GM21528 (cell line): Measurements from ENCODE around the gene NR5A1.

Experiments used
- ATAC-seq: cut with Tn5 transposase; IDR thresholded peaks from one replicate; pipeline ENCODE4 v1.9.1; 2021; ENCODE audit warnings: mild to moderate bottlenecking, moderate library complexity; ENCODE audit not compliant: unreplicated experiment, low FRiP score

NR5A1 gene

DNA sequence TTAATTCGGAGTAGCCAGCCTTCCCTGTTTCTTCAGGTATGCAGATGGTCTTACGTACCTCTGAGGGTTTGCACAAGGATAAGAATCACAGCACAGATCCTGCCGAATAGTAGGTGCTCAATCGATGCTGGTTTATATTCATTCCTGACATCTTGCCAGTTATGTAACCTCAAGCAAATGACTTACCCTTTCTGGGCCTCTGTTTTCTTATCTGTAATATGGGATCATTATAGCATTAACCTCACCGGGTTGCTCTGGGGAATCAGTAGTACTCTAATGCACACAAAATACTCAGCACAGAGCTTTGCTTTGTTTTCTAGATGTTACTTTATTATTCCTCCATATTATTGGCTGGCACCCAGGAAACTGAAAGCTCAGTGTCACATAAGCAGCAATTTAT is 7.7 kb upstream of the NR5A1 start:
- ATAC-seq: no peak

DNA sequence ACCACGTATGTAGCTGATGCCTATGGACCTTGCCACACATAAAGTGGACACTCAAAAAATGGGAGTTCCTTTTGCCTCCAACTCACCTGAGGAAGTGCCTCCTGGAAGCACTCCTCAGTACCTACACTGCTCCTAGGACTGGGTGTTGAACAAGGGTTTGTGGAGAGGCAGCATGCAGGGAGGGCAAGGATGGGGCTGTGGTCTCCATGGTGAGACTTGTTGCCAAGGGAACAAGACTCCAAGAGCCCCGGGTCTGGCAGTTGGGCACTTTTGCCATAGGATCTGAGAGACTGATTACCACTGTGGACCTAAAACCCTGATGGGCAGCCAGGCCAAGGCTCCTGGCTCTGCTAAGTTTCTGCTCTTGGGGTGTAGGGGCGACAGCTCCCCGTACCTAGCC is 6.9 kb upstream of the NR5A1 start:
- no peak for ATAC-seq

DNA sequence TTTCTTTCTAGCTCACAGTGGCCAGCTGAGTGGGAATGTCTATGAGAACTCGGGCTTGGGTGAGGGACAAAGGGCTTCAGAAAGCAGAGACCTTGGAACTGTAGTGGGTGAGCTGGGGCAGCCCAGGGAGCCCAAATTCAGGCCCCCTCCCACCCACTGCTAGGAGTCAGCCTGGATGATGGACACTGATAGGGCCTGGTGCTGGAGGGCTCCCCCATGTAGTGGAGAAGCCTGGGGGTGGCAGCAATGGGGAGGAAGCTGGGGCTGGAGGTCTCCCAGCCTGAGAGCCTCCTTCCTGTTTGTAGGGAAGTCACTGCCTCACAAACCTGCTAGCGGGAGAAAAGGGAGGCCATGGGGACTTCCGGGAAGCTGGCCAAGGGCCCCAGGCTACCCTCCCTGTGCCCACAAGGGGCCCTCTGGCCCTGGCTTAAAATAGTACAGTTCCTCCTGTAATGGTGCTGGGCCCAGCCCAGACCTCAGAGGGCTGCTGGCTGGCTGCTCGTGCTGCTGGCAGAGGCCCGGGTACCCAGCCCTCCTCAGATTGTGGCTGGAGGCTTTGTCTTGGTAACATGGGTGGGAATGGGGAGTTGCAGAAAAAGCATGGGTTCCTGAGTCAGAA is 6.3 kb upstream of the NR5A1 start:
- ATAC-seq: no peak

DNA sequence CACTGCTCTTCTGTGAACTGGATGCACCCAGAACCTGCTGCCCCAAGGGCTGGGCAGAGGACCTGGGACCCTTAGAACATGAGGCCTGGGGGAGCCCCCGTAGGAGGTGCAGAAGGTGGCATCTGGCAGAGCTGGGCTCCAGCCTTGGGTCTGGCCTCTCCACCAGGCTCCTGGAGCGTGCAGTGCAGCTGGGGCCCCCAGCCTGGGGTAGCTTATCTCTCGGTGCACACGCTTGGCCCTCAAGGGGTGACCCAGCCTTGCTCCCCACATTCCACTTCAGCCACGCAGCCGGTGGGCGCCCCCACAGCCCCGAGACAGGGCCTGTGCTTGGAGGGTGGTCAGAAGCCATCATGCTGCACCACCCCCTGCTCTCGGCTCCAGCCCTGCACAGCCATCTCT is 5.6 kb upstream of the NR5A1 start:
- ATAC-seq: no peak

DNA sequence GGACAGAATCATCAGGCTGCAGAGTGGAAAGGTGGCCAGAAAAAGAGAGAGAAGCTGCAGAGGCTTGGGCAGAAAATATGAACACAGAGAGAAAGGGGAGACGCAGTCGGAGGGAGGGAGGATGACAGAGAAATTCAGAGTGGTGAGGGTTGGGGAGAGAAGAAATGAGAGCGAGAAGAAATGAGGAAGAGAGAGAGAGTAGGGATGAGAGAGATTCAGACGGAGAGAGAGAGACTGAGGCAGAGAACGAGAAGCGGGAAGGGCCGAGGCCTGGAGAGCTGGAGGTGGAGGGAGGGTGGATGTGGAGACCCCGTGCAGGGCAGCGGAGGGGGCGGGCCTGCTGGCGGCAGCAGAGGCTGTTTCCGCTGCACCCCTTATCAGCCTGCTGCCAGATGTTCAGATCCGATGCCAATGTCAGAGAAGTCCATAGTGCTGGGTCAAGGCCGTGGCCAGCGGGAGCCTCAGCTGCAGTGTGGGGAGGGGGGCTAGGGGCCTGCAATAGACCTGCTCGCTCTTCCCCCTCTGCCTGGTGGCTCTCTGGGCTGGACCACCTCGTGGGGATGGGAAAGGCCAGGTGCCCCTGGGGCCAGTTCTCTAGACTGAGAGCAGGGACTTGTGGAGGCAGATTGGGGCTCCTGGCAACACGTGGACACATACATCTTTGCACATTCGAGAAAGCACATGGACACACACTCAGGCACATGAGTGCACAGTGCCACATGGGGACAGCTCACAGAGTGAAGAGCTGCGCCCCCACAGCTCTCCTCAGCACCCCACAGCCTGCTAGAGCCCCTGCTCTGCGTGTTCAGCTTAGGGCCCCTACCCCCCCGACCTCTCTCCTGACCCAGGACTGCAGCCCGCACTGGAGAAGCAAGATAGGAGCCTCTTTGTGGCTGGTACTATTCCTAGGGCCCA is 4.9 kb upstream of the NR5A1 start:
- no peak for ATAC-seq

DNA sequence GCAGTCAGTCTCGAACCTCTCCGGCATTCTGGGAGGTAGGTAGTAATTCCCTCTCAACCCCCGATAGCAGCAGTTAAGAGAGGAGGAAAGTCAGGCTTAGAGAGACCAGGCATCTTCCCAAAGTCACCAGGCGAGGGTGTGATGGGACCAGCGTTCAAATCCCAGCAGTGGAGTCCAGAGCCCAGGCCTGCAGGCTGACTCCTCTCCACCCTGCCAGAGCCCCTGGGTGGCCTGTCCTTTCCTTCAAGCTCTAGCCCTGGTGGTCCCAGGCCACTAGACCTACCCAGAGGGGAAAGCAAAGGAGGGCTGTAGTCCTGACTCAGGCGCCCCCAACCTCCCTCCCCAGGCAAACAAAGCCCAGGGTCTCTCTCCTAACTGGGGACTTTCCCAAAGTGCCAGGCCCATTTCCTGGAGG is 4.2 kb upstream of the NR5A1 start:
- no peak for ATAC-seq

DNA sequence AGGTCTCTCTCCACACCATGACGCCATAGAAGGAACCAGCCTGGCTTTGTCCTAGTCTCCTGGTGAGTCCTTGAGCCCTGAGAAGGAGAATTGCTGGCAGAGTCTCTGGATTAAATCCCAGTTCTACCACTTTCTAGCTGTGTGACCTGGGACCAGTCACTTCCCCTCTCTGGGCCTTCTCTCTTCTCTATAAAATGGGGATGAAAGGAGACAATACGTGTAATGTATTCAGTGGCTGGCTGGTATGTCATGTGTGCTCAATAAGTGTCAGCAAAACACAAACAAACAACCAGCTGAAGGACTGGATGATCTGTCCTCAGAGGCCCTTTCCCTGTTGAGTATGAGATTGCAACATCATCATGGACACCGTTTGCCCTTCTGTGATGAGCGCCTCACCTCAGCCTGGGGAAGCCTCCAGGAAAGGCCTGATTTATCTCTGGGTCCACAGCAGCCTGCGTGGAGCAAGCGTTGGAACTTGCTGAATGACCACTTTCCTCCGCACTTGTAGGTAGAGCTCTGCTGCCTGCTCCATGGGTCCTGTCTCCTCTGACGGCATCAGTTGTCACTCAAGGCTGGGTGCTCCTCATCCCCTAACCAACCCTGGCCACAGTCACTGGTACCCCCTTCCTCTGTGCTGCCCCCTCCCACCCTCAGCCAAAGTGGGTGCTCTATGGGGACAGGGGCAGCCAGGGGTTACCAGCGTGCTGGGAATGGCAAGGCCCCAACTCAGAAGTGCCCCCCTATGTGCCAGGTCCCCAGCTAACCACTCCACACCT is 3.6 kb upstream of the NR5A1 start:
- ATAC-seq: no peak

DNA sequence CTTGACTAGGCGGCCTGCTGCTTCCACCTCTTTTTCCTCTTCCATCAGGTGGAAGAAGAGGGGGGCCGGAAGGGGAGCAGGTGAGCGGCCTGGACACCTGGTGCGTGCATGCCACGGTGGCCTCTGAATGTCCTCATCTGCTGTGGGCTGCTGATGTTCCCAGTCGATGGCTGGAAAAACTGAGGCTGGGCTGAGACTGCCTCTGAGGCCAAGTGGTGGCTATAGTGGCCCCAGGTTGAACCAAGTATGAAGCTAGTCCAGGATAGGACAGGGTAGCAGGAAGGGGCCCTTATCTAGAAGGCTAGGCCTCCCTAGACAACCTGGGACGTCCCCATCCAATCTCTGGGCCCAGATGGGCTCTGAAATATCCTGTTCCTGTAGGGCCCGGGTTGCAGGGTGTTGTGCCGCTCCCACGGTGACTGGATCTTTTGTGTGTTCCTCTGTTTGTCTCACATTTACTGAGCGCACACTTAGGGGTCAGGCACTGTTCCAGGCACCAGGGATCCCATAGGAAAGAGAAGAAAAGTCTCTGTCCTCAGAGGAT is 753 bp upstream of the NR5A1 start:
- no peak for ATAC-seq

DNA sequence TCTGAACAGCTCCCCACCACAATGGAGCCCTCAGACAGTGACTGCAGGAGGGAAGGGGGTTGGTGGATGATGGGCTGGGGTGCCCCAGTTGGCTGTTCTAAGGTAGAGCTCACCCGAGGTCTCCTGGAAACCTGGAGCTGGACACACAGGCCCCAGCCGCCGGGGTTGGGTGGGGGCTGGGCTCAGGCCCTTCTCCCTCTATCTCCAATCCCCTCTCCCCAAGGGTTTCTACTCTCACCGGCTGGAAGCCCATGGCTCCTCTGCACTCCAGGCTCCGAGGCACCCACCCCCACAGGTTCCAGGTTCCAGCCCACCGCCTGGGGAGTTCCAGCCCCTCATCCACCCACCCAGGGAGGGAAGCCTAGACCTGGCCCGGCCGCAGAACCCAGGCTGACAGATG is 766 bp downstream of the NR5A1 start:
- ATAC-seq: no peak

DNA sequence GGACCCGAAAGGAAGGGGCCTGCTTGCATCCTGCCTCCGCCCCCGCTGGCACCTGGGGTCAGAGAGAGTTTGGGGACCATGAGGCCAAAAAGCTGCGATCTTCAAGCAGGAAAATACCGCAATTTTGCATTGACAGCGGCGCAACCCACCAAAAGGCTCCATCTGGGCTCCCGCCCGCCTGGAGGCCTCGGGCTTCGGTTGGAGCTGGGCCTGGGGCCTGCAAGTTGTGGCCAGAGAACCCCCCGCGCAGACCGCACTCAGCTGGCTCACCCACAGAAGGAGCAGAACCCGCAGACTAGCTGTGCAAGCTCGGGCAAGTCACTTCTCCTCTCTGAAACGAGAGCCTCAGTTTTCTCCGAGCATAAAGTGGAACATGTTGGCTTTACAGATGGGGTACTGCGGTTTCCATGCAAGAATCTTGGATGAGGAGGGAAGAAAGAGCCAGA is 1.3 kb downstream of the NR5A1 start:
- ATAC-seq: no peak

DNA sequence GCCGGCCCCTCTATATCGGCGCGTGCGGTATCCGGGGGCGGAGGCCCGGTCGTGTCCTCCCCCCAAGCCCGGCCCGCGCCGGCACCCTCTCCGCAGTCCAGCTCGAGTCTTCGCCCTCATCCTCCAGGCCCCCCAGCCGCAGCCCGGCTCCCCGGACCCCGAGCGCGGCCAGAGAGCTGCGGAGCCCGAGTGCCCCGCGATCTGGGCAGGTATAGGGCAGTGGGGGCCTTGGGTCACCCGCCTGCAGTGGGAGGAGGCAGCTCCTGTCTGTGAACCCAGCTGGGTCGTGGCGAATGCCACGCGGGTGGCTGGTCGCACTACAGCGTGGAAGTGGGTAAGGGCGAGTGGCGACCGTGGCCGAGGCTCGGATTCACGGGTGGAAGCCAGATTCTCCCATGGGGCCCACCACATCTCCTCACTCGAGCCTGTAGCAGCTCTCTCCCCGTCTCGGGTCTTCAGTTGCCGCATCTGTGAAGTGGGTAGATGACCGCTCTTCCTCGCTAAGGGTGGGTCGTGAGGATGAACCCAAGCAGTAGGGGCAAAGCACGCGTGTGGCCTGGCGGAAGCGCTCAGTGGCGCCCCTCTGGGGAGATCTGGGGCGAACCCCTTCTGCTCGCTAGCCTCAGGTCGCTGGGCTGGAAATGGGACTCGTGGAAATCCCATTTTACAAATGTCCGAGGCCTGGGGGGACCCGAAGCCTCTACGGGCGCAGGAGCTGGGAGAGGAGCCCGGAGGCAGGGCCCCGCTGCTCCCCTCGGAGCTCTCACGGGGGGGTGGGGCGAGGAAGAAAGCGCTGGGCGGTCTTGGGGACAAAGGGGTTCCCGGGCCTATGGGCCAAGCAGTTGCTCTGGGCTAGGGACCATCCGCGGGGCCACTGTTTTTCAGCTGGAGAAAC is 1.9 kb downstream of the NR5A1 start:
- no peak for ATAC-seq

DNA sequence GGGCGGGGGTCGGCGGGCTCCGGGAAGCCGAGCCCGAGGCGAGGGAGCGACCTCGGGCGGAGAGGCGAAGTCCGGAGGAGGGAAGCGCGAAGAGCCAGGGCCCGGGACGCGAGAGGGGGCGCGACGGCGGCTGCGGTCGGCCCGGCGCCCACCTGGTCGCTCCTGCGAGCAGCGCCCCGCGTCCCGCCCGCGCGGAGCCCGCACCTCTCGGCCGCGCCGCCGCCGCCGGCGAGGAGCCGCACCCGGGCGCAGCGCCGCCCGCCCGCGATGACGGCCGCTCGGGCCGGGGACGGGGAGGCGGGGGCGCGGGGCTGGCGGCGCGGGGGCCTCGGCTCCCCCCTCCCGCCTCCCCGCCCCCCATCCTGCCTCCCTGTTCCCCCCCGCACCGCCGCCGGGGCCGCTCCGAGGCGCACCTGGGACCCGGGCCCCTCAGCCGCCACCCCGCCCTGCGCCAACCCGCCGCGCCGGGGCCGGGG is 2.6 kb downstream of the NR5A1 start:
- no peak for ATAC-seq

DNA sequence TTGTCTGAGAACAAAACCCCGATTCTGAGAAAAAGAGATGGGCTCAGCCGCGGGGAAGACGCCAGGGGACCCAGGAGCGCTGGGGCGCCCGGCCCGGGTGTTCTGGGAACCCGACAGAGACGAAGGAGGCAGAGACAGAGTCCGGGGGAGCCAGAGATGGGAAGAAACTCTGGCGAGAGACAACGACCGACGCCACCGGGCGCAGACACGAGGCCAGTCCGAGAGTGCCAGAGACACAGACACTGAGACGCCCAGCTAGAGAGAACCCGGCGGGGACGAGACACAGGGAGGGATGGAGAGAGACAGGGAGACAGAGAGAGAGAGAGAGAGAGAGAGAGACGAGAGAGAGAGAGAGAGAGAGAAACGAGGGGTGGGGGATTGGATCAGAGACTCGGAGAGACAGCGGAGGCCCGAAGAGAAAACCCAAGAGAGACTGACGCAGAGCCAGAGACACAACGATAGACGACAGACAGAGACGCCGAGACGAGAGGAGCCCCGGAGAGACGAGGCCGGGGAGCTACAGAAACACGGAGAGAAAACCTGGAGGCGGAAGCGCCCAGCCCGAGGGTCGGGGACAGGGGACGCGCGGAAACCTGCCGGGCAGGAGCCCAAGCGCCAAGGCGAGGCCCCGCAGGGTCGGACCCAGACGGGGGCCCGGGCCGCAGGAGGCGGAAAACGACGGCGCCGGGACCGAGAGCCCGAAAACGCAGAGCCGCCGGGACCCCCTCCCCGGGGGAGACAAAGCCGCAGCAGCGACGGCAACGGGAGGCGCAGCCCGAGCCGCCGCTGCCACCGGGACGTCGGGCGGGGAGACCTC is 3.3 kb downstream of the NR5A1 start:
- no peak for ATAC-seq

DNA sequence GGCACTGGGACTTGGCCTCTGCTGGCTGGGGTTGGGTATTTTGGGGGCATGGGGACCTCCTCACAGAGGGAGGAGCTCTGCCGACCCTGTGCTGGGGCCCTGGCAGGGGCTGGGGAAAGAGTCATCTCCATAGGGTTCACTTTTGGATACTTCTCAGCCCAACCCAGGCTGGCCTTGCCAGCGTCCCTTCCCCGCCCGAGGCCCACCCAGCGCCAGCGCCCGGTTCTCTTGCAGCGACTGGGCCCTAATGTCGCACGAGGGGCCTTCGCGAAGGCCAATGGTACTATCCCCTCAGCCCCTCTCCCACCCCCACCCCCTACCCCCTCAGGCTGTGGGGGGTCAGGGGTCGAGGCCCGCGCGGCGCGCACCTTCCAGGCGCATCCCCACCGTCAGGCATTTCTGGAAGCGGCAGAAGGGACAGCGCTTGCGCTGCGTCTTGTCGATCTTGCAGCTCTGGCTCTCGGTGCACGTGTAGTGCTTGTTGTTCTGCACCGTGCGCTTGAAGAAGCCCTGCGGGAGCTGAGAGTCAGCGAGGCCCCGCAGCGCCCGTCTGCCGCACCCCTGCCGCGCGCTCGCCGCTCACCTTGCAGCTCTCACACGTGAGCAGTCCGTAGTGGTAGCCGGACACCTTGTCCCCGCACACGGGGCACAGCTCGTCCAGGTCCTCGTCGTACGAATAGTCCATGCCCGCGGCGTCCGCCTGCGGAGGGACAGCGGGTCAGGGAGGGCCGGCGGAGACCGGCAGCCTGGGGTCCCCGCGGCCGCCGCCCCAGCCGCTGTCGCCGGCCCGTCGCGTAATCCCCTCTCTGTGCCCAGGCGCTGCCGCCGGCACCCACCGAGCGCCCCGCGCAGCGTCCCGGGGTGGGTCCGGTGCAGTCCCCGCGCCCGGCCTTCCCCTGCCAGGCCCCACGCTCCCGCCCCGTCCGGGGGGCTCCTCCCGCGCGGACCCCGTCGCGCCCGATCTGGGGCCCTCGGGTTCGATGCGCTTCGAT is 4.2 kb downstream of the NR5A1 start:
- no peak for ATAC-seq

DNA sequence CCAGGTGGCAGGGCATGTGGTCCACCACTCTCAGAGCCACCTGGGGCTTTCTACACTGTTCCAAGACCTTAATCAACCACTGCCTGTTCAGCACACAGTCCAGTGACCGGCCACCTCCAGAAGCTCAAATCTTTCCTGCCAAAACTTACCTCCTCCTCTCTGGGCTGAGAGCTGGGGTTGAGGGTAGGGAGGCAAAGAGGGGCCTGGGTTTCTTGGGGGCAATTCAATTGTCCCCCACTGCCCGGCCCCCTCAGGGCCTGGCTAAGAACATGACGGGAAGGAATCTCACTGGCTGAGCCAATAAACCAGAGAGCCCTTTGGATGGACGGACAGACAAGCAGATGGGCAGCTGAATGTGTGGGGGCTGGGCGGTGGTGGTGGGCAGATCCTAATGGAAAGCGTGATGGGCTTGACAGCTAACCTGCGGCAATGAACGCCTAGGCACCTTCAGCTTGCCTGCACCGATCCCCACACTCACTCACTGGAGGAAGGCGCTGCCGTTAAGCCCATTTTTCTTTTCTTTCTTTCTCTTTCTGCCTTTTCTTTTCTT is 5.4 kb downstream of the NR5A1 start:
- ATAC-seq: no peak

DNA sequence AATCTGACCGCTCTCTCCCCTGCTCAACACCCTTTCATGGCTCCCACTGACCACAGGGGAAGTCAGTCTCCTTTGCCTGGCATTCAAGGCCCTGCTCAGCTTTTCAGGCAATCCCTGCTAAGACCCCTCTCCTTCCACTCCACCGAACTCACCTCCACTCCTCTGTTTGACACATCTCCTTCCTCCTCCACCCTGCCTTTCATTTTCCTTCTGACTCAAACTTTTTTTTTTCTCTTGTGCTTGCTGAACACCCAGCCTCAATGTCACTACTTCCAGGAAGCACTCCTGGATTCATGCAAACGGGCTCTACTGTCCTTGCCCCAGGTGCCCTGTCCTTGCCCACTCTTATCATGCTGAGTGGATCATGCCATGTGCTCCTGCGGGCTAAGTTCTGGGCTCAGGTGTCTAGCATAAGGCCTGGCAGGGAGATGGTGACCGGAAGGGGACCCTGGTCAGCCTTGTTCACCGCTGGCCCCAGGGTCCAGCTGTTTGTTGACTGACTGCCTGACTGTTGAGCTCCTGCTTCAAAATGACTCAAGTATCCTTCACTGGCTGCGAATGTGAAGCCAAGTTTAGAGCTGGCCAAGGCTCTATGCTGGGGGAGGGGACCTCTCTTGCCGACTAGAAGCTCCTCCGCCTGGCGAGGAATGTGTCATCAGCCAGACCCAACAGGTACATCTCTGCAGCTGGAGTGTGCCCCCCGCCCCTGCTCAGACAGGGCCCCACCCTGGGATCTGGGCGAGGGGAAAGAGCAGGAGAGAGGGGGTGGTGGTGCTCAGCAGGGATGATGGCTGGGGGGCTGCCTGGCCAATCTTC is 6.2 kb downstream of the NR5A1 start:
- no peak for ATAC-seq
